GM23338 (cell line): ENCODE results near the gene TSPAN12. TPM values are rescaled to one million over a fixed set of nuclear protein-coding genes. Genes with fewer than 3 reads are reported as not detected.

Experiments used
- ATAC-seq: fragments of 200-7000 bp; cut with Tn5 transposase; 3 replicates; pipeline ENCODE4 v1.9.1; 2020
- DNase-seq: peaks from one replicate; pipeline ENCODE4 v3.0.0-alpha.2; 2015; ENCODE audit warnings: low spot score
- H2AFZ ChIP-seq: fragments of 200-600 bp; sonication (generic); 2 replicates; pipeline ENCODE4 v1.8.0; 2016; ENCODE audit warnings: antibody characterized with exemption, mild to moderate bottlenecking, moderate library complexity
- H3F3A ChIP-seq: fragments of 200-600 bp; sonication (generic); replicated peaks from 2 replicates; pipeline ENCODE4 v1.8.0; 2017; ENCODE audit warnings: antibody characterized with exemption, mixed run types, low read depth
- H3K27ac ChIP-seq: fragments of 200-600 bp; sonication (generic); 2 replicates; pipeline ENCODE4 v1.6.1; 2016; ENCODE audit warnings: low read depth
- H3K27me3 ChIP-seq: fragments of 200-600 bp; sonication (generic); 2 replicates; pipeline ENCODE4 v1.8.0; 2016; ENCODE audit warnings: mild to moderate bottlenecking, mixed run types, moderate library complexity; ENCODE audit not compliant: insufficient read depth
- H3K36me3 ChIP-seq: fragments of 200-600 bp; sonication (generic); 2 replicates; pipeline ENCODE4 v1.8.0; 2016; ENCODE audit warnings: mild to moderate bottlenecking; ENCODE audit not compliant: insufficient read depth
- H3K4me1 ChIP-seq: fragments of 200-600 bp; sonication (generic); 2 replicates; pipeline ENCODE4 v1.8.0; 2016; ENCODE audit warnings: mild to moderate bottlenecking, moderate library complexity; ENCODE audit not compliant: insufficient read depth
- H3K4me2 ChIP-seq: fragments of 200-600 bp; sonication (generic); 2 replicates; pipeline ENCODE4 v1.7.1; 2017; ENCODE audit warnings: mixed run types
- H3K4me3 ChIP-seq: fragments of 200-600 bp; sonication (generic); 2 replicates; pipeline ENCODE4 v1.6.1; 2016; ENCODE audit warnings: mixed run types
- H3K79me2 ChIP-seq: fragments of 200-600 bp; sonication (generic); replicated peaks from 2 replicates; pipeline ENCODE4 v1.8.0; 2017; ENCODE audit warnings: mild to moderate bottlenecking; ENCODE audit not compliant: insufficient read depth
- H3K9me2 ChIP-seq: fragments of 200-600 bp; sonication (generic); 2 replicates; pipeline ENCODE4 v1.8.0; 2017; ENCODE audit not compliant: insufficient read depth
- H4K20me1 ChIP-seq: fragments of 200-600 bp; sonication (generic); replicated peaks from 2 replicates; pipeline ENCODE4 v1.8.0; 2017; ENCODE audit warnings: mild to moderate bottlenecking; ENCODE audit not compliant: insufficient read depth
- H3K27ac Mint-ChIP-seq: 2 replicates; pipeline ENCODE4 v1.8.0; 2020; ENCODE audit warnings: inconsistent platforms, mild to moderate bottlenecking, moderate library complexity, mixed read lengths
- H3K27me3 Mint-ChIP-seq: 3 replicates; pipeline ENCODE4 v1.8.0; 2022; ENCODE audit warnings: low read depth, mild to moderate bottlenecking, moderate library complexity, mixed read lengths, inconsistent platforms; ENCODE audit not compliant: insufficient read depth, poor library complexity
- H3K36me3 Mint-ChIP-seq: 3 replicates; pipeline ENCODE4 v1.8.0; 2021; ENCODE audit warnings: low read depth, mild to moderate bottlenecking, inconsistent platforms, moderate library complexity, mixed read lengths
- H3K4me1 Mint-ChIP-seq: 3 replicates; pipeline ENCODE4 v1.8.0; 2020; ENCODE audit warnings: mild to moderate bottlenecking, inconsistent platforms, mixed read lengths
- H3K4me3 Mint-ChIP-seq: 3 replicates; pipeline ENCODE4 v1.8.0; 2021; ENCODE audit warnings: moderate library complexity, mild to moderate bottlenecking, inconsistent platforms, mixed read lengths
- H3K9me3 Mint-ChIP-seq: 3 replicates; pipeline ENCODE4 v1.8.0; 2020; ENCODE audit warnings: moderate library complexity, mild to moderate bottlenecking, inconsistent platforms, mixed read lengths
- CREB1 ChIP-seq: fragments of 250-450 bp; sonication (Bioruptor Pico); IDR thresholded peaks from 2 replicates; pipeline ENCODE4 v1.5.0; 2020; ENCODE audit warnings: low read depth, mild to moderate bottlenecking, moderate library complexity
- NANOG ChIP-seq: IDR thresholded peaks from 2 replicates; pipeline ENCODE4 v1.6.1; 2016; ENCODE audit warnings: antibody characterized with exemption, borderline replicate concordance
- POLR2AphosphoS5 ChIP-seq: IDR thresholded peaks from 2 replicates; pipeline ENCODE4 v1.6.1; 2016; ENCODE audit warnings: antibody characterized with exemption, low read depth
- STAT1 ChIP-seq: IDR thresholded peaks from one replicate; pipeline ENCODE4 v1.6.1; 2016; ENCODE audit warnings: antibody characterized with exemption; ENCODE audit not compliant: unreplicated experiment
- ZNF331 ChIP-seq: fragments of 250-450 bp; sonication (Bioruptor Pico); IDR thresholded peaks from 2 replicates; pipeline ENCODE4 v1.5.0; 2020; ENCODE audit warnings: low read depth, mild to moderate bottlenecking, moderate library complexity
- polyA plus RNA-seq: library from polyadenylated mRNA; unstranded; fragments of >200 nt; fragmentation: Nextera tagmentation; extraction: Ambion mirVana; gene quantifications from 2 replicates; pipeline ENCODE4 v1.2.1, GENCODE V29; 2016
- total RNA-seq: library from RNA; depleted of rRNA; stranded (reverse); fragments of >200 nt; shearing (Covaris generic); gene quantifications from 2 replicates; pipeline ENCODE4 v1.2.3, GENCODE V29; 2014
- TF ChIP-seq, protein P1 (sequence below): fragments of 250-450 bp; sonication (Bioruptor Pico); IDR thresholded peaks from 2 replicates; pipeline ENCODE4 v1.5.0; 2020; ENCODE audit warnings: mild to moderate bottlenecking, moderate library complexity
- TF ChIP-seq, protein P2 (sequence below), 2 experiments: fragments of 200-600 bp in 1 of 2; sonication (generic) in 1 of 2; conservative IDR thresholded peaks; 2 replicates each; pipeline versions ENCODE4 v1.5.1 to v1.6.1; 2016 to 2017; ENCODE audit warnings: antibody characterized with exemption in 2 of 2, low read depth in 2 of 2, mild to moderate bottlenecking in 2 of 2, moderate library complexity in 1 of 2
- TF ChIP-seq, protein P3 (sequence below): IDR thresholded peaks from one replicate; pipeline ENCODE4 v1.6.1; 2018; ENCODE audit warnings: antibody characterized with exemption; ENCODE audit not compliant: unreplicated experiment

The TSPAN12 gene
- total and polyA plus RNA-seq, 2 experiments from 2014 or later, result 9.7 to 11.7 TPM

DNA sequence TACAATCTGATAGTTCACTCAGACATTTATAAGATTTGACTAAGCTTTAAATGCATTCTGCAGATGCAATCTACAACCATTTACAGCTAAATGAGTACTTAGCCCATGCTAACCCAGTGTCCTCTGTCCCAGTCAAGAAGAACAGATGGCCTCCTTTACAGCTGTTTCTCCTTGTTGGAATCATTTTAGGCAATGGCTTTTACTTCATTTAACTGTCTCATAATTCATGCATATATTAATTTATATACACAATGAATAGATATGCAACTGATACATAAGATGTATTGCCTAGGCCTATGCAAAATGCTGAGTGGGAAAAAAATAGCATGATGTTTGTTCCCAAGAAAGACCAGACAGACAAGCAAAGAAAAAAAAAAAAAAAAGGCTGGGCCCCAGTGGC, 82.2 kb downstream of the TSPAN12 start:
- ATAC-seq, result no peak

DNA sequence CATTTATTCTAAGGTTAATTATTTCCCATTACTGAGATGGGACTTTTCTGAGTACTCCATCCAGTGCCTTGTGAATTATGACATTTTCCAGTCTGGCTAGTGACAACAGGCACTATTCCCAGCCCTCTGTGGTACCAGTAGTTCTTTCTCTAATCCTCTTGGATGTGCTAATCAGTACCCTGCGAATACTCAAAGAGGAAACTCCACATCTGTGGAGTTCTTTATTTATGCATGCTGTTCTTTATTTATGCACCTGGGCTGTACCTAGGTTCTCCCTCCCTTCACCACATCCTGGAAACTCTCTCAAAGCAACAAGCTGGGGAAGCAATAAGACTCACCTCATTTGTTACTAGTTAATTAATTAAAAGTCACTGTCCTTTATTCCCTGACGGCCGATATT, 83.5 kb downstream of the TSPAN12 start:
- Histone ChIP-seq H4K20me1 (no peaks in the 10 kb centered on the region), H3K4me1 (peaks cover 15% of the 10 kb centered on the region), H3K79me2 (no peaks in the 10 kb centered on the region), H3F3A (no peaks in the 10 kb centered on the region), H2AFZ (no peak overlapping the region), H3K27me3 (no peaks in the 10 kb centered on the region), H3K9me2 (no peaks in the 10 kb centered on the region), H3K27ac (no peak overlapping the region), H3K4me2 (no peak overlapping the region), H3K4me3 (no peak overlapping the region), H3K36me3 (no peaks in the 10 kb centered on the region)
- peak overlapping the region; percentile 34; the same call in 1 of the 3 replicates for H3K4me3 Mint-ChIP-seq
- ATAC-seq, result peak; percentile 96
- no peaks in the 10 kb centered on the region for H3K9me3 Mint-ChIP-seq
- H3K36me3 Mint-ChIP-seq, result no peaks in the 10 kb centered on the region
- peak; percentile 51 for DNase-seq
- H3K4me1 Mint-ChIP-seq, result peaks cover 17% of the 10 kb centered on the region
- no peak overlapping the region for H3K27ac Mint-ChIP-seq
- H3K27me3 Mint-ChIP-seq, result no peaks in the 10 kb centered on the region
- TF ChIP-seq, protein P1, sequence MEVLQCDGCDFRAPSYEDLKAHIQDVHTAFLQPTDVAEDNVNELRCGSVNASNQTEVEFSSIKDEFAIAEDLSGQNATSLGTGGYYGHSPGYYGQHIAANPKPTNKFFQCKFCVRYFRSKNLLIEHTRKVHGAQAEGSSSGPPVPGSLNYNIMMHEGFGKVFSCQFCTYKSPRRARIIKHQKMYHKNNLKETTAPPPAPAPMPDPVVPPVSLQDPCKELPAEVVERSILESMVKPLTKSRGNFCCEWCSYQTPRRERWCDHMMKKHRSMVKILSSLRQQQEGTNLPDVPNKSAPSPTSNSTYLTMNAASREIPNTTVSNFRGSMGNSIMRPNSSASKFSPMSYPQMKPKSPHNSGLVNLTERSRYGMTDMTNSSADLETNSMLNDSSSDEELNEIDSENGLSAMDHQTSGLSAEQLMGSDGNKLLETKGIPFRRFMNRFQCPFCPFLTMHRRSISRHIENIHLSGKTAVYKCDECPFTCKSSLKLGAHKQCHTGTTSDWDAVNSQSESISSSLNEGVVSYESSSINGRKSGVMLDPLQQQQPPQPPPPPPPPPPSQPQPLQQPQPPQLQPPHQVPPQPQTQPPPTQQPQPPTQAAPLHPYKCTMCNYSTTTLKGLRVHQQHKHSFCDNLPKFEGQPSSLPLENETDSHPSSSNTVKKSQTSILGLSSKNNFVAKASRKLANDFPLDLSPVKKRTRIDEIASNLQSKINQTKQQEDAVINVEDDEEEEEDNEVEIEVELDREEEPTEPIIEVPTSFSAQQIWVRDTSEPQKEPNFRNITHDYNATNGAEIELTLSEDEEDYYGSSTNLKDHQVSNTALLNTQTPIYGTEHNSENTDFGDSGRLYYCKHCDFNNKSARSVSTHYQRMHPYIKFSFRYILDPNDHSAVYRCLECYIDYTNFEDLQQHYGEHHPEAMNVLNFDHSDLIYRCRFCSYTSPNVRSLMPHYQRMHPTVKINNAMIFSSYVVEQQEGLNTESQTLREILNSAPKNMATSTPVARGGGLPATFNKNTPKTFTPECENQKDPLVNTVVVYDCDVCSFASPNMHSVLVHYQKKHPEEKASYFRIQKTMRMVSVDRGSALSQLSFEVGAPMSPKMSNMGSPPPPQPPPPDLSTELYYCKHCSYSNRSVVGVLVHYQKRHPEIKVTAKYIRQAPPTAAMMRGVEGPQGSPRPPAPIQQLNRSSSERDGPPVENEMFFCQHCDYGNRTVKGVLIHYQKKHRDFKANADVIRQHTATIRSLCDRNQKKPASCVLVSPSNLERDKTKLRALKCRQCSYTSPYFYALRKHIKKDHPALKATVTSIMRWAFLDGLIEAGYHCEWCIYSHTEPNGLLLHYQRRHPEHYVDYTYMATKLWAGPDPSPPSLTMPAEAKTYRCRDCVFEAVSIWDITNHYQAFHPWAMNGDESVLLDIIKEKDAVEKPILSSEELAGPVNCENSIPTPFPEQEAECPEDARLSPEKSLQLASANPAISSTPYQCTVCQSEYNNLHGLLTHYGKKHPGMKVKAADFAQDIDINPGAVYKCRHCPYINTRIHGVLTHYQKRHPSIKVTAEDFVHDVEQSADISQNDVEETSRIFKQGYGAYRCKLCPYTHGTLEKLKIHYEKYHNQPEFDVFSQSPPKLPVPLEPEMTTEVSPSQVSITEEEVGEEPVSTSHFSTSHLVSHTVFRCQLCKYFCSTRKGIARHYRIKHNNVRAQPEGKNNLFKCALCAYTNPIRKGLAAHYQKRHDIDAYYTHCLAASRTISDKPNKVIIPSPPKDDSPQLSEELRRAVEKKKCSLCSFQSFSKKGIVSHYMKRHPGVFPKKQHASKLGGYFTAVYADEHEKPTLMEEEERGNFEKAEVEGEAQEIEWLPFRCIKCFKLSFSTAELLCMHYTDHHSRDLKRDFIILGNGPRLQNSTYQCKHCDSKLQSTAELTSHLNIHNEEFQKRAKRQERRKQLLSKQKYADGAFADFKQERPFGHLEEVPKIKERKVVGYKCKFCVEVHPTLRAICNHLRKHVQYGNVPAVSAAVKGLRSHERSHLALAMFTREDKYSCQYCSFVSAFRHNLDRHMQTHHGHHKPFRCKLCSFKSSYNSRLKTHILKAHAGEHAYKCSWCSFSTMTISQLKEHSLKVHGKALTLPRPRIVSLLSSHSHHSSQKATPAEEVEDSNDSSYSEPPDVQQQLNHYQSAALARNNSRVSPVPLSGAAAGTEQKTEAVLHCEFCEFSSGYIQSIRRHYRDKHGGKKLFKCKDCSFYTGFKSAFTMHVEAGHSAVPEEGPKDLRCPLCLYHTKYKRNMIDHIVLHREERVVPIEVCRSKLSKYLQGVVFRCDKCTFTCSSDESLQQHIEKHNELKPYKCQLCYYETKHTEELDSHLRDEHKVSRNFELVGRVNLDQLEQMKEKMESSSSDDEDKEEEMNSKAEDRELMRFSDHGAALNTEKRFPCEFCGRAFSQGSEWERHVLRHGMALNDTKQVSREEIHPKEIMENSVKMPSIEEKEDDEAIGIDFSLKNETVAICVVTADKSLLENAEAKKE (CRISPR knock-in tag), result peak; percentile 26; the same call in 1 of the 2 replicates
- TF ChIP-seq ZNF331 (CRISPR knock-in tag) (no peak), STAT1 (no peak), NANOG (peak; percentile 28; the same call in 1 of the 2 replicates)

More for the DNA sequence above, 82.2 kb downstream of the TSPAN12 start:
- H3K27ac ChIP-seq, result no peak overlapping the region
- H4K20me1 ChIP-seq, result no peaks in the 10 kb centered on the region
- no peaks in the 10 kb centered on the region for H3K27me3 ChIP-seq
- Mint-ChIP-seq H3K27me3 (no peaks in the 10 kb centered on the region), H3K4me1 (peaks cover 17% of the 10 kb centered on the region), H3K27ac (no peak overlapping the region), H3K9me3 (no peaks in the 10 kb centered on the region), H3K36me3 (no peaks in the 10 kb centered on the region), H3K4me3 (no peak overlapping the region)
- no peaks in the 10 kb centered on the region for H3K36me3 ChIP-seq
- no peaks in the 10 kb centered on the region for H3F3A ChIP-seq
- H2AFZ ChIP-seq, result no peak overlapping the region
- H3K4me1 ChIP-seq, result peaks cover 15% of the 10 kb centered on the region
- no peak overlapping the region for H3K4me3 ChIP-seq
- no peaks in the 10 kb centered on the region for H3K9me2 ChIP-seq
- TF ChIP-seq CREB1 (CRISPR knock-in tag) (no peak), NANOG (no peak), POLR2AphosphoS5 (no peak), ZNF331 (CRISPR knock-in tag) (no peak)
- TF ChIP-seq, protein P2, sequence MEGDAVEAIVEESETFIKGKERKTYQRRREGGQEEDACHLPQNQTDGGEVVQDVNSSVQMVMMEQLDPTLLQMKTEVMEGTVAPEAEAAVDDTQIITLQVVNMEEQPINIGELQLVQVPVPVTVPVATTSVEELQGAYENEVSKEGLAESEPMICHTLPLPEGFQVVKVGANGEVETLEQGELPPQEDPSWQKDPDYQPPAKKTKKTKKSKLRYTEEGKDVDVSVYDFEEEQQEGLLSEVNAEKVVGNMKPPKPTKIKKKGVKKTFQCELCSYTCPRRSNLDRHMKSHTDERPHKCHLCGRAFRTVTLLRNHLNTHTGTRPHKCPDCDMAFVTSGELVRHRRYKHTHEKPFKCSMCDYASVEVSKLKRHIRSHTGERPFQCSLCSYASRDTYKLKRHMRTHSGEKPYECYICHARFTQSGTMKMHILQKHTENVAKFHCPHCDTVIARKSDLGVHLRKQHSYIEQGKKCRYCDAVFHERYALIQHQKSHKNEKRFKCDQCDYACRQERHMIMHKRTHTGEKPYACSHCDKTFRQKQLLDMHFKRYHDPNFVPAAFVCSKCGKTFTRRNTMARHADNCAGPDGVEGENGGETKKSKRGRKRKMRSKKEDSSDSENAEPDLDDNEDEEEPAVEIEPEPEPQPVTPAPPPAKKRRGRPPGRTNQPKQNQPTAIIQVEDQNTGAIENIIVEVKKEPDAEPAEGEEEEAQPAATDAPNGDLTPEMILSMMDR (conservative IDR thresholded peaks at IDR 0.05; ENCODE audit: low read depth in 2 of 2), result no peak
- TF ChIP-seq, protein P3, sequence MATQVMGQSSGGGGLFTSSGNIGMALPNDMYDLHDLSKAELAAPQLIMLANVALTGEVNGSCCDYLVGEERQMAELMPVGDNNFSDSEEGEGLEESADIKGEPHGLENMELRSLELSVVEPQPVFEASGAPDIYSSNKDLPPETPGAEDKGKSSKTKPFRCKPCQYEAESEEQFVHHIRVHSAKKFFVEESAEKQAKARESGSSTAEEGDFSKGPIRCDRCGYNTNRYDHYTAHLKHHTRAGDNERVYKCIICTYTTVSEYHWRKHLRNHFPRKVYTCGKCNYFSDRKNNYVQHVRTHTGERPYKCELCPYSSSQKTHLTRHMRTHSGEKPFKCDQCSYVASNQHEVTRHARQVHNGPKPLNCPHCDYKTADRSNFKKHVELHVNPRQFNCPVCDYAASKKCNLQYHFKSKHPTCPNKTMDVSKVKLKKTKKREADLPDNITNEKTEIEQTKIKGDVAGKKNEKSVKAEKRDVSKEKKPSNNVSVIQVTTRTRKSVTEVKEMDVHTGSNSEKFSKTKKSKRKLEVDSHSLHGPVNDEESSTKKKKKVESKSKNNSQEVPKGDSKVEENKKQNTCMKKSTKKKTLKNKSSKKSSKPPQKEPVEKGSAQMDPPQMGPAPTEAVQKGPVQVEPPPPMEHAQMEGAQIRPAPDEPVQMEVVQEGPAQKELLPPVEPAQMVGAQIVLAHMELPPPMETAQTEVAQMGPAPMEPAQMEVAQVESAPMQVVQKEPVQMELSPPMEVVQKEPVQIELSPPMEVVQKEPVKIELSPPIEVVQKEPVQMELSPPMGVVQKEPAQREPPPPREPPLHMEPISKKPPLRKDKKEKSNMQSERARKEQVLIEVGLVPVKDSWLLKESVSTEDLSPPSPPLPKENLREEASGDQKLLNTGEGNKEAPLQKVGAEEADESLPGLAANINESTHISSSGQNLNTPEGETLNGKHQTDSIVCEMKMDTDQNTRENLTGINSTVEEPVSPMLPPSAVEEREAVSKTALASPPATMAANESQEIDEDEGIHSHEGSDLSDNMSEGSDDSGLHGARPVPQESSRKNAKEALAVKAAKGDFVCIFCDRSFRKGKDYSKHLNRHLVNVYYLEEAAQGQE, result no peak
- DNase-seq, result no peak
- no peak overlapping the region for H3K4me2 ChIP-seq
- H3K79me2 ChIP-seq, result no peaks in the 10 kb centered on the region
